Stimulated activated CD4-positive, alpha-beta T cell treated with anti-CD3 and anti-CD28 coated beads, Interleukin-1b, Interleukin-23, amount 100 ng/mL, for 24 hours (primary cell): Measurements from ENCODE around the gene EGFR.
A peak's percentile ranks its signal among the peaks of the same experiment; 100 is the strongest.

ENCODE experiments used
- DNase-seq, 4 experiments: peaks; one replicate each; pipeline ENCODE4 v3.0.0-alpha.2; 2020; ENCODE audit warnings: low read depth in 4 of 4, low spot score in 1 of 4

EGFR gene

DNA sequence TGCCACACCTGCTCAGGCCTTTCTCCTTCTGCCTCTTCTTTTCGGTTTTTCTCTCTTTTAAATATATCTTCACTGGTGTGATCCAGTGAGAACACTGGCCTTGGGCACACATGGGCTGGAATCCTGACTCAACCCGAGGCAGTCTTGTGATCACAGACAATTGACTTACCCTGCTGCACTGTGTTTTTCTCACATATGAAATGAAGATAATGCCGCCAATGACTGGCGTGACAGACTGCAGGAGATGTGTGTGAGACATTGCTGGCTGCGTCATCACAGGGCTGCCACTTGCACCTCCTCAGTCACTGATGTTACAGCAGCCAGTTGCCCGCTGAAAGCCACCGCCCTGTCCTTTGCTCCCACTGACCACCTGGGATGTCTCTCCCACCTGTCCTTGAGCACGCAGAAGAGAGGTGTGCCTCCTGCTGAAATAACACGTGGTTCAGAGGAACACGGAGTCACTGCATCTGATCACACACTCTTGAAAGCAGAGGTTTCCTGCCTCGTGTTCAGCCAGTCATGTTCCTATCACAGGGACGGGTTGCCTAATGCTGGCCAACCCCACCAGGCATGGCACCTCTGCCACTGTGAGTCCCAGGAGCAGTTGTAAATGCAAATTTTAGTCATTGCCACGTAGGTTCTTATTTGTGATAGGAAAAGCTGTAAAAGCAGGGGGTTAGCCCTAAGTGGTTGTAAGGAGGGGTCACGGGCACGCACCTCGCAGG is 221.8 kb downstream of the EGFR start:
- DNase-seq, result no peak

DNA sequence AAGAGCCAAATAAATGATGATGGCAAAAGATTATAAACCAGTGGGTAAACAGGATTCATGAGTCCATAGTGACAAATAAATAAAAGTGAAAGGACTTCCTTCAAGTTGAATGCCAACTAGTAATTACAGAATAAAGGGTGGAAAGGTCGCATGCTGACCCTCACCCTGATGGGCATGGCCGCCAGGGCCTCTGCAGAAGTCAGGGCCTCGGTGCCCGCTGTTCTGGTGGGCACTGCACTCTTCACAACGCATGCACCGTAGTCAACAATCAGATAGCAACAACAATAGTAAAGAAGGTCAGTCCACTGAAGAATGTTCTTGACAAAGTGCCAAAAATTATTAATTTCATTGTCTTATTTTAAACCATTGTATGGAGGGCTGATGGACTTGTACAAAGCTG is 223.1 kb downstream of the EGFR start:
- no peak for DNase-seq

DNA sequence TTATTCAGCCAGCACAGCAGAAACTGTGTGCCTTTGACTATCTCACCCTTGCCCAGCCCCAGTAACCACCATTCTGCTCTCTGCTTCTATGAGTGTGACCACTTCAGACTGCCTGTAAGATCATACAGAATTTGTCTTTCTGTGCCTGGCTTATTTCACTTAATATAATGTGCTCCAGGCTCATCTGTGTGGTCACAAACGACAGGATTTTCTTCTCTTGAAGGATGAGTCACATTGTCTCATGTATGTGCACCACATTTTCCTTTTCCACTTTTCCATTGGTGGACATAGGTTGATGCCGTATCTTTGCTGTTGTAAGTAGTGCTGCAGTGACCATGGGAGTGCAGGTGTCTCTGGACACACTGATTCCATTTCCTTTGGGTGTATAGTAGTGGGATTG is 223.8 kb downstream of the EGFR start:
- no peak for DNase-seq

DNA sequence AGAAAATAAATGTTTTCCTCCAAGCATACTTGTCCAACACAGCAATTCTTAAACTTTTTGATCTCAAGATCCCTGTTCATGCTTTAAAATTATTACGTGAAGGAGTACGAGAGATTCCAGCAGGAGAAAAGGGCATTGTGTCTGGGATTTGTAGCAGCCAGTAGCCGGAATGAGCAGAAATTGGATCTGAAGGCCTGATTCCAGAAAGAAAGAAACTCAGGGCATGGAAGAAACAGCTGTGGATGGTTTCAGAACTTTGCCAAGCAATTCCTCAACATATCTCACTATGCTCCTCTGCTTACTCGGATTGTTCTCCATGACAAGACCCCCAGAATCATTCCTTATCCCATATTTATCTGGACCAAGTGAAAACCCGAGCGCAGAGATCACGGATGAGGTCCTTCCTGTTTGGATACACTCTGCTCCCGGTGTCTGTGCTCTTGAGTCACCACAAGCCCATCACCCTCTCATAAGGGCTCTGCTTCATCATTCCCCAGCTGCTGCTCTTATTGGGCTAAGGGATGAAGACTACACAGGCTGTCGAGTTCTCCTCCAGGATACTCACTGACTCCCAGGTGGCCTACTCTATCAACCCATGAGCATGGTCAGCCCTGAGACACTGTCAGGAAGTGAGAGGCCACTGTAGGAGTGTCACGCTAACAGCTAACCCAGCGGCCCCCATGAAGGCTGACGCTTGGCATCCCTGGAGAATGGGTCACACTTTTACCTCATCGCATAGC is 225.4 kb downstream of the EGFR start:
- no peak for DNase-seq

- DNase-seq, result no peak
These were observed 226.5 kb downstream of the EGFR start for GRCh38 chr7:55245271-55245723.

DNA sequence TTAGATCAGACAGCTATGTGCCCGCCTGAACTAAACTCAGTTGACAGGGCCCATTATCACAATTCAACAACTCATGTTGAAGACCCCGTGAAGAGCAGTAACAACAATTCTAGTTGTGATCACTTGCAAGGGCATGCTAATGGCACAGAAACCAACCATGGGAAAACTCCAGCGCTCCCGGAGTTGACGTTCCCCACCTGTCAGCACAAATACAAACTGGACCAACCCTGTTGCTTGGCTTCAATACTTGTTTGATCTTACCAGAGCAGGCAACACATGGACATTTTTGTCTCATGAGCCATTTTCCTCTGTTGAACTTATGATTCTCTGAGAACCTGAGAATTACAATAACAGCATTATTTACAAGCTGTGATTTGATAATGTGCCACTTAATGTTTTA is 227.4 kb downstream of the EGFR start:
- DNase-seq, result no peak

DNA sequence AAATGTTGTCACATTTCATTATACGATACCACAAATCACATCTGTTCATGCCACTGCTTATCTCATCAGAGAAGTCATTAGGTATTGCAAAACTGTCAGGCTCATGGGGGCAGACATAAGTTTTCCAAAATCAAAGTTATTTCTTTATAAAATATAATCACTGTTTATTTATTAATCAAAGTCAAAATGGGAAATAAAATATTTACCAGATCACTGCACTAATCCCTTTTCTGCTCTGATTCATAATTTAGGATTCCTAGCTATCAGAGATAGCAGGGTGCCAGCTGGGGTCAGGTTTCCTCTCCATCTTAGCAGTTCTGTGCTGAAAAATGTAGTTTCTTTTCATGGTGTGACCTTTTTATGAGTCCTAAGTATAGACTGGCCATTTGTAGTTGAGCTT is 228.6 kb downstream of the EGFR start:
- DNase-seq, result no peak

DNA sequence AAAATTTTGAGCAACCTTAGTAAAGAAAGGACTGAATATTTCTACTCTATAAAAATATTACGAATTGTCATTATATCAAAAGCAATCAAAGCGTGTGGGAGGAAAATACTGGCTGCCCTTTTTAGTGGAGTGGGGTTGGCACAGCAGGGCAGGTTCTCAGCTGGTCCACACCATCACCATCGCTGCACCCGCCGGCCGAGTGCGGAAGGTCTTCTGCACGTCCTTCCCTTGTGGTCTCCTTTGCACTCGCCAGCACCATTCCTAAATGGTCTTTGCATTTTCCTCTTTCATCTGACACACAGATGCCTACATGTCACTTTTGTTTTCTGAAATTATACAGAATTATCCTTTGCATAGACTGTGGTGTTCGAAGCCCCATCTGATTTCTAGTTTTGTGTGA is 229.7 kb downstream of the EGFR start:
- no peak for DNase-seq

DNA sequence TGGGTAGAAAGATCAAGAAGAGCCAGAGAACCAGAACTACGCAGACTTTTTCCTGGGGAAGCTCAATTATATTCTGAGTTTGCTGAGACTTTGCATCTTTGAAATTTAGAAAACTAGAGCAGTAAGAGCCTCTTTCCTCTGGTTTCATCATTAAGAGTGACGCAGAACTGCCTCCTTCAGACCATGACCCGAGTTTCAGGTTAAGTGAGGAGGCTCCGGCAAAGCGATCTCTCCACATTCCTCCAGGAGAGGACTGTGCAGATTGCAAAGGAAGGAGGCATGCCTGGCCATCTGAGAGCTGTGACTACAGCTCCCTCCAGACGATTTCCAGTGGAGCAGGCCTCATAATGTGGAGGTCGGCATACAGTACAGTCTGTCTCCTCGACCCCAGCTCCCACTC is 230.5 kb downstream of the EGFR start:
- DNase-seq, result no peak

- no peak for DNase-seq
These were observed 231.5 kb downstream of the EGFR start for GRCh38 chr7:55250313-55250712.

- DNase-seq, result no peak
These were observed 232.5 kb downstream of the EGFR start for GRCh38 chr7:55251313-55251712.

DNA sequence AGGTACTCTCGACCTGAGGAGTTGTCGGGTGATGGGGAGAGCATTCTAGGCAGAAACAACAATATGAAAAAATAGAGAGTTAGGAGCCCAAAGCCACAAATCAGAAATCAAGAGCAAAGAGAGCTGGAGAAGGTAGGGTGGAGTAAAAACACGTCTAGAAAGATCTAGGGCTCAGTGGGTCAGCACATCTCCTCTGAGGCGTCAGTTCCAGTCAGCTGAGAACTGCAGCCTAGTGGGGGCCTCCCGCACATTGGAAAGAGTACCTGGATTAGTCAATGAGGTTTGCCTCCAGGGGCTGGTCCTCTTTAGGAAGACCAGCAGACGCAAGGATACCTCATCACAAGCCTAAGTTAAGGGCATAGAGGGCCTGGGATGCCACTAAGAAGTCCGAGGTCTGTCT is 233.1 kb downstream of the EGFR start:
- no peak for DNase-seq

GRCh38 chr7:55252386-55252785 is 233.6 kb downstream of the EGFR start:
- no peak for DNase-seq

DNA sequence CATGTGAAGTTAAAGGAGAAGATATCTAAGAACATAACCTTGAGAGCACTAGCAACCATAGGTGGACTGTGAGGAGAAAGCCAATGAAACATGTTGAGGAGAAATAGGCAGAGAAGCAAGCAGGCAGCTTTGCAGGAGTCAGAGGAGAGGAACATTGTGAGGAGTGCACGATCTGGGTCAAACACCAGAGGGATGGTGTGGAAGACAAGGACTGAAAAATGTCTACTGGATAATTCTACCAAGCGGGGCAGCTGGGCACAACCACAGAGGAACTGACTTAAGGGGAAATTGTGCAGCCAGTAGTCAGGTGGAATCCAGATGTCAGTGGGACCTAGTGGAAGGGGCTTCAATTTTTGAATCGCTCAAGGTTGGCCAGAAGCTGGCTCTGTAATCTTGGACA is 234.4 kb downstream of the EGFR start:
- DNase-seq, result no peak

- DNase-seq, result no peak
These were observed 235.4 kb downstream of the EGFR start for GRCh38 chr7:55254242-55254595.

DNA sequence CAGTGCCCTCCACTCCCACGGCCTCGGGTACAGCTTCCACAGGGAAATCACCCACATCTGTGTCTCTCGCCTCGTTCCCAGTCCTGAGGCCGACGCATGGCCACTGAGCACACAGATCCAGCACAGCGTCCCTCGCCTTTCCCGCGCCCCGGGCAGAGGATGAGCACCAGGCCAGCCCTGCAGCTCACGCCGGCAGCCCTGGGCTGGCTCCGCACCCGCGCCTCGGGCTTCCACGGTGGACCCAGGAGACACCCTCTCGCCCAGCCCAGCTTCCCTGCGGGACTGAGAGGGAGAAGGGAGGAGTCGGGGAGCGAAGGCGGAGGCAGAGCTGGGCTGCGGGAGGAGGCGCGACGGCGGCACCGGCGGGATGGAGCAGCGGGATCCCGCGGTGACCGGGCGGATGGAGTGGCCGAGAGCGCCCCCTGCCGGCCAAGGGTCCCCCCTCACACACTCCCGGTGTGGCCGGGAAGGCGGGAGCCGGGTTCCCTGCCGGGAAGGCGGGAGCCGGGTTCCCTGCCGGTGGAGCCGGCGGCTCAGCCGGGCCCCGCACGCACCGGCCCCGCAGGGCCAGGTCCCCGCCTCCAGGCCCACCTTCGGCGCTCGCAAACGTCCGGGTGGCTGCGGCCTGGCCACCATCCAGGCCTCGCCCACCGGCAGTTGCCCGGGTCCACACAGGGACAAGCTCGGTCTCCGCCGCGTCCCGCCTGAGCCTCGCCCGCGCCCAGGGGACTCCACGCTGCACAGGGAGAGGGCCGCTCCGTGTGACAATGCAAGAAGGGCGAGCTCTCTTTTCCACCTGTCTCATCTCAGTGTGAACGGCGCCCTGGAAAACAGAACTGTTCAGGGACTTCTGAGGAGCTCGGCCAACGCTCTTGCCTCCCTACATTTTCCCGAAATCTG is 236.0 kb downstream of the EGFR start:
- peak; percentile 36 to 71 (median 54) for DNase-seq

DNA sequence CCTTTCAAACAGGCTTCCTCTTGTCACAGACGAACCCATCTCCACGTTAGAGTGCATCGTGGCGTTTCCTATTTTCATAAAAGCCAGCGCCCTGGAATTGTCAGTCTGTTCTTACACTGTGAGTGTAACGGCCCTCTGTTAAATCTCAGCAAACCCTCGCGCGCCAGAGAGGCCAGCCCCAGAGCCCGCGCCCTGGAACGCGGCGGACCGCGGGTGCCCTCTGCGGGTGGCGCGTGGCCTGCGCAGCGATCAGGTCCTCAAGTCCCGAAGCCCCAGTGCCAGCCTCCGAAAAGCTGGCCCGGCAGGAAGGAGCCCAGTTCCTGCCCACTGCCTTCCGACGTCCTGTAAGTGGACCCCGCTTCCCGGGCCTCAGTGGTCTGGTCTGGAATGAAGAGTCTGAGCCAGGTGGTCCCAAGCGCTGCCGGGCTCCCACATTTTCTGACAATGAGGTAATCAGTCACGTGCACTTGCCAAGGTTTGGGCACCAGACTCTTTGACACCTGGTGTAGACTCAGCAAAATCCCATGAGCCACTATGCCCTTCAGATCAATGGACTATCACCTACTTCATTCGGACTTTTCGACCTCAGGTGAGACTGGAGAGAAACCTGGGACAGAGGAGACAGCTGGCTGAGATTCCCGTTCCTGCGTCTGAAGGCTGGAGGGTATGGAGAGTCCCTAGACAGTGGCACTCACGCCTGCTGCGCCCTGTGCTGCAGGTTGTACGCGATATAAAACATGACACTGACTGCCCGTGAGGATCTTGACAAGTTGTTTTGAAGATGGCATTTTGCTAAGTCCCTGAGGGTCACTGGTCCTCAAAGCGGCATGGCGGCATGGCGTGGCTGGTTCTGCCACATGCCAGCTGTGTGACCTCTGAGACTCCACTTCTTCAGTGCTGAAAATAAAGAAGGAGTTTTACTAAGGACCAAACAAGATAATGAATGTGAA is 237.0 kb downstream of the EGFR start:
- DNase-seq, result peak; percentile 42 to 63 (median 58)

DNA sequence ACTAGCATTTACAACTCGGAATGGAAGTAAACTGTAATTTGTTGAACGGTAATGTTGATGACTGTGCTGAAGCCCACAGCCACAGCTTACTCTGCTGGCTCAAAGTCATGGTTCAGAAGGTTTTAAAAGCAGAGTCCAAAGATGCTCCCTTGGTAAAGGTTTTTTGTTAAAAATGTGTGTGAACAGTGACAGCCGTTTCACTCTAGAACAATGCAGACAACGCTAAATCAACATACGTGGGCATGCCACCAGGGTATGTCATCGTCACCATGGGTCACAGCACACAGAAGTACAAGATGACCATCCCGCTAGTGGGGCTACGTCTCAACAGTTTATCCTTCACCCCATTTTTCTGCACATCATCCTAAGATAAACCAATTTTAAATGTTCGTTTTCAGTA is 239.8 kb downstream of the EGFR start:
- no peak for DNase-seq

GRCh38 chr7:55260171-55260570 is 241.4 kb downstream of the EGFR start:
- no peak for DNase-seq

- no peak for DNase-seq
These were observed 242.0 kb downstream of the EGFR start for GRCh38 chr7:55260676-55261385.
